Testis (tissue), 2 donors: ENCODE results near the gene MUC13.

Experiments used
- POLR2A ChIP-seq: fragments of 450-650 bp; IDR thresholded peaks from one replicate; pipeline ENCODE4 v1.6.1; 2017; ENCODE audit warnings: antibody characterized with exemption, mild to moderate bottlenecking, moderate library complexity
- TF ChIP-seq, protein P1 (sequence below), 3 experiments: fragments of 450-650 bp in 2 of 3; fragments of 200-600 bp in 1 of 3; sonication (generic) in 1 of 3; IDR thresholded peaks; one replicate each; pipeline ENCODE4 v1.5.1; 2016 to 2019; ENCODE audit warnings: antibody characterized with exemption in 3 of 3, mild to moderate bottlenecking in 2 of 3, moderate library complexity in 1 of 3

DNA sequence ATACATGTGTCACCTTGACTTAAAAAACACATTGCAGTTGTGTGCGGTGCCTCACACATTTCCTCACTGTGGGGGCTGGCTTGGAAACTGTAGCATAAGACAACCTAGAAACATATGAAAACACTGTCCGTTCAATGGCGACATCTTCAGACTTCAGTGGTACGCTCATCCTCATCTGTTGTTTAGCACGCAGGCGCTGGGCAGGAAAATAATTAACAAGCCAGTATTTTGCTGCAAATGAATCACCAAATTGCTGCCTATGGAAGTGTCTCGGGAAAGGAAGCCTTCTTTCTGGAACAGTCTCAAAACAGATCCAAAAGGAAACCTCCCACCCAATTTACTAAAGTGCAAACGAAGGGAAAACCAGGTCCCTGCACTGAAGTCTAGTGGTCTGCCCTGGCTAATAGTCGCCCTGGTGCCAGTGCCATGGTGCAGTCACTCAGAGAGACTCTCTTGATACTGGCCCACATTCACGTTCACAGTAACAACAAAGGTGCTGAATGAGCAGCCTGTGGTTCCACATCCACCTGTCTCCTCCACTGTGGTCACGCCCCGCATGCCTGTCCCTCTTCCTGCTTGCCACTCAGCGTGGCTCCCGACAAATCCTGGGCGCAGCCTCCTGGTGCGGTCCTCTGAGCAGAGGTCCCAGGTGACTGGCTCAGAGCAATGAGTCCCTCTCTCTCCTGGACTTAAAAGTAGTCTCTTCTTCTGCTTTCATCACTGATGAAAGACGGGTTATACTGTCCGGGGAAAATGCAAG is 35.6 kb upstream of the MUC13 start:
- TF ChIP-seq, protein P1, sequence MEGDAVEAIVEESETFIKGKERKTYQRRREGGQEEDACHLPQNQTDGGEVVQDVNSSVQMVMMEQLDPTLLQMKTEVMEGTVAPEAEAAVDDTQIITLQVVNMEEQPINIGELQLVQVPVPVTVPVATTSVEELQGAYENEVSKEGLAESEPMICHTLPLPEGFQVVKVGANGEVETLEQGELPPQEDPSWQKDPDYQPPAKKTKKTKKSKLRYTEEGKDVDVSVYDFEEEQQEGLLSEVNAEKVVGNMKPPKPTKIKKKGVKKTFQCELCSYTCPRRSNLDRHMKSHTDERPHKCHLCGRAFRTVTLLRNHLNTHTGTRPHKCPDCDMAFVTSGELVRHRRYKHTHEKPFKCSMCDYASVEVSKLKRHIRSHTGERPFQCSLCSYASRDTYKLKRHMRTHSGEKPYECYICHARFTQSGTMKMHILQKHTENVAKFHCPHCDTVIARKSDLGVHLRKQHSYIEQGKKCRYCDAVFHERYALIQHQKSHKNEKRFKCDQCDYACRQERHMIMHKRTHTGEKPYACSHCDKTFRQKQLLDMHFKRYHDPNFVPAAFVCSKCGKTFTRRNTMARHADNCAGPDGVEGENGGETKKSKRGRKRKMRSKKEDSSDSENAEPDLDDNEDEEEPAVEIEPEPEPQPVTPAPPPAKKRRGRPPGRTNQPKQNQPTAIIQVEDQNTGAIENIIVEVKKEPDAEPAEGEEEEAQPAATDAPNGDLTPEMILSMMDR (IDR thresholded peaks at IDR 0.05): no peak
- no peak for TF ChIP-seq POLR2A
